Trophoblast cell (in vitro differentiated cells and primary cell): ENCODE measurements around the gene LRRFIP2.

Source experiments
- DNase-seq, 2 donors: peaks; one replicate each; pipeline ENCODE4 v3.0.0-alpha.2; 2016
- H2AFZ ChIP-seq: 2 replicates; pipeline ENCODE4 v1.6.1; 2013; ENCODE audit warnings: low read length, moderate library complexity, mild to moderate bottlenecking; ENCODE audit not compliant: insufficient read depth, poor library complexity
- H2AK5ac ChIP-seq: 2 replicates; pipeline ENCODE4 v1.6.1; 2013; ENCODE audit warnings: mild to moderate bottlenecking, low read length
- H2BK120ac ChIP-seq: 2 replicates; pipeline ENCODE4 v1.6.1; 2013; ENCODE audit warnings: low read length, mild to moderate bottlenecking, moderate library complexity; ENCODE audit not compliant: insufficient read depth, poor library complexity
- H2BK12ac ChIP-seq: 2 replicates; pipeline ENCODE4 v1.6.1; 2013; ENCODE audit warnings: mild to moderate bottlenecking, low read length, moderate library complexity
- H2BK5ac ChIP-seq: 2 replicates; pipeline ENCODE4 v1.6.1; 2013; ENCODE audit warnings: low read length, low read depth, moderate library complexity, mild to moderate bottlenecking; ENCODE audit not compliant: poor library complexity
- H3K14ac ChIP-seq: 2 replicates; pipeline ENCODE4 v1.6.1; 2013; ENCODE audit warnings: mild to moderate bottlenecking, low read length
- H3K18ac ChIP-seq: 2 replicates; pipeline ENCODE4 v1.6.1; 2013; ENCODE audit warnings: mild to moderate bottlenecking, low read length
- H3K23ac ChIP-seq: 2 replicates; pipeline ENCODE4 v1.6.1; 2013; ENCODE audit warnings: low read length
- H3K27ac ChIP-seq: 2 replicates; pipeline ENCODE4 v1.5.1; 2013; ENCODE audit warnings: low read depth, mild to moderate bottlenecking, inconsistent platforms, low read length, moderate library complexity
- H3K27me3 ChIP-seq: 2 replicates; pipeline ENCODE4 v1.6.1; 2013; ENCODE audit warnings: inconsistent platforms, mild to moderate bottlenecking, low read length, moderate library complexity; ENCODE audit not compliant: insufficient read depth
- H3K36me3 ChIP-seq, 2 experiments: 1 replicate in 1 of 2; 2 replicates in 1 of 2; pipeline ENCODE4 v1.6.1; 2013; ENCODE audit warnings: low read length in 2 of 2, mild to moderate bottlenecking in 2 of 2, moderate library complexity in 1 of 2; ENCODE audit not compliant: insufficient read depth in 2 of 2, control insufficient read depth in 1 of 2
- H3K4ac ChIP-seq: 2 replicates; pipeline ENCODE4 v1.6.1; 2013; ENCODE audit warnings: low read depth, mild to moderate bottlenecking, low read length, moderate library complexity
- H3K4me1 ChIP-seq, 2 experiments: 1 replicate in 1 of 2; 2 replicates in 1 of 2; pipeline ENCODE4 v1.6.1; 2013; ENCODE audit warnings: low read length in 2 of 2, mild to moderate bottlenecking in 2 of 2, moderate library complexity in 1 of 2; ENCODE audit not compliant: insufficient read depth in 2 of 2, control insufficient read depth in 1 of 2
- H3K4me2 ChIP-seq: 2 replicates; pipeline ENCODE4 v1.6.1; 2013; ENCODE audit warnings: inconsistent platforms, mild to moderate bottlenecking, low read length, moderate library complexity
- H3K4me3 ChIP-seq: 2 replicates; pipeline ENCODE4 v1.5.1; 2013; ENCODE audit warnings: mild to moderate bottlenecking, low read depth, low read length, inconsistent platforms
- H3K79me1 ChIP-seq: one replicate; pipeline ENCODE4 v1.6.1; 2013; ENCODE audit warnings: low read length
- H3K79me2 ChIP-seq: 2 replicates; pipeline ENCODE4 v1.6.1; 2013; ENCODE audit warnings: low read length, mild to moderate bottlenecking; ENCODE audit not compliant: control insufficient read depth, insufficient read depth, poor library complexity
- H3K9ac ChIP-seq: 2 replicates; pipeline ENCODE4 v1.6.1; 2013; ENCODE audit warnings: mild to moderate bottlenecking, low read length
- H3K9me3 ChIP-seq: 2 replicates; pipeline ENCODE4 v1.6.1; 2013; ENCODE audit warnings: low read depth, mild to moderate bottlenecking, control low read depth, inconsistent platforms, low read length; ENCODE audit not compliant: insufficient read depth
- H4K12ac ChIP-seq: 2 replicates; pipeline ENCODE4 v1.6.1; 2013; ENCODE audit warnings: low read depth, mild to moderate bottlenecking, low read length, moderate library complexity
- H4K8ac ChIP-seq: 2 replicates; pipeline ENCODE4 v1.6.1; 2013; ENCODE audit warnings: low read depth, mild to moderate bottlenecking, low read length, moderate library complexity
- H4K91ac ChIP-seq: one replicate; pipeline ENCODE4 v1.6.1; 2013; ENCODE audit warnings: low read depth, mild to moderate bottlenecking, low read length, moderate library complexity
- WGBS: extraction: QIAGEN DNeasy Blood & Tissue Kit; methylation state at CpG from one replicate; pipeline ENCODE4 v1.1.7; 2013; ENCODE audit warnings: missing lambda C conversion rate; ENCODE audit not compliant: insufficient read length, insufficient coverage; ENCODE audit errors: extremely low coverage; 5-methylcytosine and 5-hydroxymethylcytosine counted together

Gene LRRFIP2

DNA sequence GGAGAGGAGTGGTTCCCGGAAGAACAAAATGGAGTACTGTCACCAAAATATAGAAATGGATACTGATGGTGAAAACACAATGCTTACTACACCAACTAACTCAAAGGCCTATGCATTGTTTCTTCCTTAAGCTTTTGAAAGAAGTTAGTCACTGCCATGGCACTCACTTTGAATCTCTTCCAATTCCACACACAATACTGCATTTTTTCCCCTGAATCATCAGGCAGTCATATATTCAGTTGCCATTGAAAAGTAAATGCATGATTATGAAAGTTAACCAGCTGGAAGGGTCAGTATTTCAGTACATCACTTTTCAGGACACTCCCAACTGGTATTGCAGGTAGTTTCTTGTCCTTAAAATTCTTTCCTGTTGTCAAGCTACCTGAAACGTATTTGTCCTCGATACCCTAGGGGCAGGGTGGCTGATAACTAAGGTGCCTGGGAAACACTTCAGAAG lies 9.0 kb upstream of the LRRFIP2 start:
- Histone ChIP-seq H3K18ac (no peak overlapping the region), H2BK120ac (no peak overlapping the region), H3K79me1 (no peaks in the 10 kb centered on the region), H3K27me3 (no peaks in the 10 kb centered on the region), H3K9me3 (no peaks in the 10 kb centered on the region), H3K14ac (no peak overlapping the region), H4K8ac (no peak overlapping the region), H2AK5ac (no peak overlapping the region), H2AFZ (no peak overlapping the region), H4K91ac (no peak overlapping the region), H3K23ac (no peak overlapping the region), H3K4me3 (no peak overlapping the region), H3K36me3 (peaks cover 0 to 2% of the 10 kb centered on the region in 2 experiments), H3K4ac (no peak overlapping the region), H2BK12ac (no peak overlapping the region), H4K12ac (no peak overlapping the region), H3K27ac (no peak overlapping the region), H3K4me1 (peaks cover 0 to 2% of the 10 kb centered on the region in 2 experiments), H3K9ac (no peak overlapping the region), H3K79me2 (no peaks in the 10 kb centered on the region), H2BK5ac (no peak overlapping the region), H3K4me2 (no peak overlapping the region)
- WGBS: no CpG with 5 or more reads among the region's 3 CpGs
- DNase-seq: peak; percentile 82 to 98

DNA sequence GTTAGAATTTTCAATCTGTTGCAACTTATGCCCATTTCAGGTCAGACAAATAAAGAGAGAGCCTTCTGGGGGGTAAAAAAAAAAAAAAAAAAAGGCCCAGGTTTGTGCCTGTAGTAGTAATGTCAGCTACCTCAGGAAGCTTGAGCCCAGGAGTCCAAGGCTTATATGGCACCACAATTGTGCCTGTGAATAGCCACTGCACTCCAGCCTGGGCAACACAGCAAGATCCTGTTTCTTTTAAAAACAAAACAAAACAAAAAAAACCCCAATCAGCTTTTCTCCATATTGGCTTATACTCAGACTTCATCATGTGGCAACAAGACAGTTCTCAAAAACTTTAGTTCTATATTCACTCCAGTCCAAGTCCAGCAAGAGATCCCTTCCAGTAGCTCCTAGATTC lies 8.4 kb upstream of the LRRFIP2 start:
- no peaks in the 10 kb centered on the region for H3K9me3 ChIP-seq
- no peak overlapping the region for H3K14ac ChIP-seq
- H2BK120ac ChIP-seq: no peak overlapping the region
- H2BK5ac ChIP-seq: no peak overlapping the region
- no peak overlapping the region for H2BK12ac ChIP-seq
- no peak for DNase-seq
- no peak overlapping the region for H3K4me3 ChIP-seq
- peaks cover 0 to 2% of the 10 kb centered on the region in 2 experiments for H3K36me3 ChIP-seq
- H3K4me1 ChIP-seq: peaks cover 0 to 2% of the 10 kb centered on the region in 2 experiments
- no peaks in the 10 kb centered on the region for H3K79me1 ChIP-seq
- no peaks in the 10 kb centered on the region for H3K27me3 ChIP-seq
- no peak overlapping the region for H2AFZ ChIP-seq
- H2AK5ac ChIP-seq: no peak overlapping the region
- no peak overlapping the region for H4K8ac ChIP-seq
- no peak overlapping the region for H3K4ac ChIP-seq
- H3K4me2 ChIP-seq: no peak overlapping the region
- H4K12ac ChIP-seq: no peak overlapping the region
- no peak overlapping the region for H3K18ac ChIP-seq
- no peak overlapping the region for H3K27ac ChIP-seq
- no peaks in the 10 kb centered on the region for H3K79me2 ChIP-seq
- H3K9ac ChIP-seq: no peak overlapping the region
- H3K23ac ChIP-seq: no peak overlapping the region
- H4K91ac ChIP-seq: no peak overlapping the region

DNA sequence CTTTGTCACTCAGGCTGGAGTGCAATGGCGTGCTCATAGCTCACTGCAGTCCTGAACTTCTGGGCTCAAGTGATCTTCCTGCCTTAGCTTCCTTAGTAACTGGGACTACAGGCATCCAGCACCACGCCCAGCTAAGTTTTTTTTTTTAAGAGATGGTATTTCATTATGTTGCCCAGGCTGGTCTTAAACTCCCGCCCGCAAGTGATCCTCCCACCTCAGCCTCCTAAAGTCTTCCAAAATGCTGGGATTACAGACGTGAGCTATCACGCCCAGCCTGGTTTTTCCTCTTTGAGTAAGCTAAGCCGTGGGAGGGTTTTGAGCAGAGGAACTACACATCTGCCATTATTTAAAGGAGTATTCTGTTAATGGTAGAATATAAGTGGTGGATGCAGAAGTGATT lies 7.4 kb upstream of the LRRFIP2 start:
- Histone ChIP-seq H3K79me1 (no peaks in the 10 kb centered on the region), H3K36me3 (peaks cover 0 to 2% of the 10 kb centered on the region in 2 experiments), H3K4me3 (no peak overlapping the region), H3K79me2 (no peaks in the 10 kb centered on the region), H2BK120ac (no peak overlapping the region), H3K27me3 (no peaks in the 10 kb centered on the region), H3K27ac (no peak overlapping the region), H2BK5ac (no peak overlapping the region), H3K4ac (no peak overlapping the region), H2AFZ (no peak overlapping the region), H3K14ac (no peak overlapping the region), H3K23ac (no peak overlapping the region), H3K9me3 (no peaks in the 10 kb centered on the region), H2AK5ac (no peak overlapping the region), H3K4me2 (no peak overlapping the region), H2BK12ac (no peak overlapping the region), H4K91ac (no peak overlapping the region), H3K4me1 (peaks cover 2 to 5% of the 10 kb centered on the region in 2 experiments), H4K12ac (no peak overlapping the region), H4K8ac (no peak overlapping the region), H3K18ac (no peak overlapping the region), H3K9ac (no peak overlapping the region)
- peak; percentile 33 to 64 for DNase-seq
- WGBS: no CpG with 5 or more reads among the region's 7 CpGs

DNA sequence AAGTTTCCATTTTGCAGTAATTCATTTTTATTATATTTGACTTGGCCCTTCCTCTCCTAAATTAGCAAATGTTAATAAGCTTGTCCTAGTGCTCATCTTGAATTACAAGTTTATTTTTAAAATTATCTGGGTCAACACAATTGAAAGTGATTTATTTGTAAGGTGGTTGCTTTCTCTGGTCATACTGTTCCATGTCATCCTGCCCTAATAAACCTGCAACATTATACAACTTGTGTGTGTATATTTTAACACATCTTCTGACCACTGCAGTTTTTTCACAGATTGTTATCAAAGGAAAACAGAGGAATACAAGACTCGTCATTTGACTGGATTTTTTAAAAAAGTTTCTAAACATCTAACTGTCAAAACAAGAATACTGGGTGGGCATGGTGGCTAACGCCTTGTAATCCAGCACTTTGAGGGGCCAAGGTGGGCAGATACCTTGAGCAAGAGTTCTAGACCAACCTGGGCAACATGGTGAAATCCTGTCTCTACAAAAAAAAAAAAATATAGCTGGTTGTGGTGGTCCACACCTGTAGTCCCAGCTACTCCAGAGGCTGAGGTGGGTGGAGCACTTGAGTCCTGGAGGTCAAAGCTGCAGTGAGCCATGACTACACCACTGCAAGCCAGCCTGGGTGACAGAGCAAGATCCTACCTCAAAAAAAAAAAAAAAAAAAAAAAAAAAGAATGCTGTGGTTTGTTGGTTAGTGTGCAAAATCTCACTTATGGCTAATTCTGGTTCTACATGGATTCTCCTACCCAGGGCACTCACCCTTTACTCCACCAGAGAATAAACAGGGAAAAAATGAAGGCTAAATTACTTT lies 5.0 kb upstream of the LRRFIP2 start:
- Histone ChIP-seq H4K12ac (no peak overlapping the region), H2AFZ (no peak overlapping the region), H3K4me1 (peaks cover 2 to 5% of the 10 kb centered on the region in 2 experiments), H3K18ac (no peak overlapping the region), H3K36me3 (peaks cover 0 to 2% of the 10 kb centered on the region in 2 experiments), H3K14ac (no peak overlapping the region), H3K4me3 (no peak overlapping the region), H3K9me3 (no peaks in the 10 kb centered on the region), H4K8ac (no peak overlapping the region), H3K4me2 (no peak overlapping the region), H2BK120ac (no peak overlapping the region), H3K79me1 (peaks cover 9% of the 10 kb centered on the region), H3K27ac (no peak overlapping the region), H2BK12ac (no peak overlapping the region), H3K23ac (no peak overlapping the region), H3K9ac (no peak overlapping the region), H2AK5ac (no peak overlapping the region), H2BK5ac (no peak overlapping the region), H3K27me3 (no peaks in the 10 kb centered on the region), H3K79me2 (peaks cover 10% of the 10 kb centered on the region), H3K4ac (no peak overlapping the region), H4K91ac (no peak overlapping the region)
- no CpG with 5 or more reads among the region's 2 CpGs for WGBS
- DNase-seq: no peak
